C4-2B (cell line): ENCODE data around the gene ACYP1.

Source experiments
- ZFX ChIP-seq: fragments of 450-650 bp; IDR thresholded peaks from 2 replicates; pipeline ENCODE4 v1.6.1; 2017
- TF ChIP-seq, protein P1 (sequence below): fragments of 450-650 bp; conservative IDR thresholded peaks from 2 replicates; pipeline ENCODE4 v1.5.1; 2017; ENCODE audit warnings: mild to moderate bottlenecking

DNA sequence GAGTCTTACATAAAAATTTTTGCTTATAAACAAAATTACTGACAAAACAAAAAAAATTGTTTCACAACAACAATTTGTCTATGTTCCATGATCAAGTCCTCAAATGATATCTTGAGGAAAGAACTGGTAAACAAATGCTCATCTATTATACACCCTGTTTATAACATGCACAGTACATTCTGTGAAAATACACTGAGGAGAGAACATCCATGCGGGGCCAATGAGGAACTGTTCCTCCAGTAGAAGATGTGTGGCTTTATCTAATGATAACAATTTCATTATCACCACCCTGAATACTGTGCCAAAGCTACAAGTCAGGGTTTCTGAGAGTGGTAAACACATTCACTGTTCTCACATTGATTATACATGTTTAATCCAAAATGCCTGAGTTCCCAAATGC, 23.3 kb downstream of the ACYP1 start:
- TF ChIP-seq, protein P1, sequence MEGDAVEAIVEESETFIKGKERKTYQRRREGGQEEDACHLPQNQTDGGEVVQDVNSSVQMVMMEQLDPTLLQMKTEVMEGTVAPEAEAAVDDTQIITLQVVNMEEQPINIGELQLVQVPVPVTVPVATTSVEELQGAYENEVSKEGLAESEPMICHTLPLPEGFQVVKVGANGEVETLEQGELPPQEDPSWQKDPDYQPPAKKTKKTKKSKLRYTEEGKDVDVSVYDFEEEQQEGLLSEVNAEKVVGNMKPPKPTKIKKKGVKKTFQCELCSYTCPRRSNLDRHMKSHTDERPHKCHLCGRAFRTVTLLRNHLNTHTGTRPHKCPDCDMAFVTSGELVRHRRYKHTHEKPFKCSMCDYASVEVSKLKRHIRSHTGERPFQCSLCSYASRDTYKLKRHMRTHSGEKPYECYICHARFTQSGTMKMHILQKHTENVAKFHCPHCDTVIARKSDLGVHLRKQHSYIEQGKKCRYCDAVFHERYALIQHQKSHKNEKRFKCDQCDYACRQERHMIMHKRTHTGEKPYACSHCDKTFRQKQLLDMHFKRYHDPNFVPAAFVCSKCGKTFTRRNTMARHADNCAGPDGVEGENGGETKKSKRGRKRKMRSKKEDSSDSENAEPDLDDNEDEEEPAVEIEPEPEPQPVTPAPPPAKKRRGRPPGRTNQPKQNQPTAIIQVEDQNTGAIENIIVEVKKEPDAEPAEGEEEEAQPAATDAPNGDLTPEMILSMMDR: no peak
- no peak for TF ChIP-seq ZFX
